GM12875 (cell line): ENCODE results near the gene JAKMIP2.
"Not testable (repeated sequence)": the region's sequence is repeated elsewhere in the genome, so short reads cannot be mapped to it uniquely, and the experiment has no call there.

Experiments
- H3K4me3 ChIP-seq: one replicate; pipeline ENCODE4 v1.5.1; 2011; ENCODE audit warnings: low read depth, low read length, control low read depth
- CTCF ChIP-seq: IDR thresholded peaks from 2 replicates; pipeline ENCODE4 v1.5.1; 2011; ENCODE audit warnings: low read depth, mild to moderate bottlenecking, control low read depth, inconsistent platforms, low read length, moderate library complexity, borderline replicate concordance; ENCODE audit not compliant: insufficient read depth

Gene JAKMIP2

GRCh38 chr5:147611483-147611882 is 171.0 kb downstream of the JAKMIP2 start:
- TF ChIP-seq CTCF, result no peak
- H3K4me3 ChIP-seq, result no peak overlapping the region

GRCh38 chr5:147610798-147611197 is 171.7 kb downstream of the JAKMIP2 start:
- H3K4me3 ChIP-seq, result no peak overlapping the region
- TF ChIP-seq CTCF, result no peak

- H3K4me3 ChIP-seq, result no peak overlapping the region
Measured at GRCh38 chr5:147601652-147602051, 180.9 kb downstream of the JAKMIP2 start.

GRCh38 chr5:147591120-147591519 is 191.4 kb downstream of the JAKMIP2 start:
- TF ChIP-seq CTCF, result no peak
- H3K4me3 ChIP-seq, result no peak overlapping the region

More at GRCh38 chr5:147601652-147602051, 180.9 kb downstream of the JAKMIP2 start:
- TF ChIP-seq CTCF, result no peak

- no peak for TF ChIP-seq CTCF
Measured at GRCh38 chr5:147590096-147590495, 192.4 kb downstream of the JAKMIP2 start.

GRCh38 chr5:147586832-147587231 is 195.7 kb downstream of the JAKMIP2 start:
- TF ChIP-seq CTCF, result no peak
- no peak overlapping the region for H3K4me3 ChIP-seq

More at GRCh38 chr5:147590096-147590495, 192.4 kb downstream of the JAKMIP2 start:
- H3K4me3 ChIP-seq, result no peak overlapping the region

- no peak overlapping the region for H3K4me3 ChIP-seq
- TF ChIP-seq CTCF, result no peak
Measured at GRCh38 chr5:147586221-147586620, 196.3 kb downstream of the JAKMIP2 start.

GRCh38 chr5:147582272-147582671 is 200.3 kb downstream of the JAKMIP2 start:
- H3K4me3 ChIP-seq, result not testable (repeated sequence)

- H3K4me3 ChIP-seq, result not testable (repeated sequence)
Measured at GRCh38 chr5:147580418-147580817, 202.1 kb downstream of the JAKMIP2 start.
